ENCODE measurements around the gene PRRG2. TPM values are rescaled to one million over a fixed set of nuclear protein-coding genes. Genes with fewer than 3 reads are reported as not detected.

The PRRG2 gene
- total RNA-seq, 3 donors from 2014 or later: 0.32 to 16.1 (median 10.2) TPM

DNA sequence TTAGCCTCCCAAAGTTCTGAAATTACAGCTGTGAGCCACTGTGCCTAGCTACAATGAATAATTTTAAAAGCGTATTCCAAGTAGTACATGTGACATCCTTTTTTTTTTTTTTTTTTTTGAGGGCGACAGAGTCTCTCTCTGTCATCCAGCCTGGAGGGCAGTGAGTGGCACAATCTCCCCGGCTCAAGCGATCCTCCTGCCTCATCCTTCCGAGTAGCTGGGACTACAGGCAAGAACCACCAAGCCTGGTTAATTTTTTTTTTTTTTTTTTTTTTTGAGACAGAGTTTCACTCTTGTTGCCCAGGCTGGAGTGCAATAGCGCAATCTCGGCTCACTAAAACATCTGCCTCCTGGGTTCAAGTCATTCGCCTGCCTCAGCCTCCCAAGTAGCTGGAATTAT lies 6.1 kb downstream of the PRRG2 start:
- Histone ChIP-seq H3K4me3 (no peak overlapping the region), H3K27me3 (no peaks in the 10 kb centered on the region), H3K36me3 (no peaks in the 10 kb centered on the region), H3K4me1 (no peaks in the 10 kb centered on the region), H3K9me3 (no peaks in the 10 kb centered on the region), H3K27ac (no peak overlapping the region)
- no peak for DNase-seq (ENCODE audit: low spot score in 2 of 2)
- intact Hi-C loops (cut with DNase I; ENCODE audit: low total_unique reads): no loop called here
- no peak for TF ChIP-seq POLR2AphosphoS5 (IDR thresholded peaks at IDR 0.05)

DNA sequence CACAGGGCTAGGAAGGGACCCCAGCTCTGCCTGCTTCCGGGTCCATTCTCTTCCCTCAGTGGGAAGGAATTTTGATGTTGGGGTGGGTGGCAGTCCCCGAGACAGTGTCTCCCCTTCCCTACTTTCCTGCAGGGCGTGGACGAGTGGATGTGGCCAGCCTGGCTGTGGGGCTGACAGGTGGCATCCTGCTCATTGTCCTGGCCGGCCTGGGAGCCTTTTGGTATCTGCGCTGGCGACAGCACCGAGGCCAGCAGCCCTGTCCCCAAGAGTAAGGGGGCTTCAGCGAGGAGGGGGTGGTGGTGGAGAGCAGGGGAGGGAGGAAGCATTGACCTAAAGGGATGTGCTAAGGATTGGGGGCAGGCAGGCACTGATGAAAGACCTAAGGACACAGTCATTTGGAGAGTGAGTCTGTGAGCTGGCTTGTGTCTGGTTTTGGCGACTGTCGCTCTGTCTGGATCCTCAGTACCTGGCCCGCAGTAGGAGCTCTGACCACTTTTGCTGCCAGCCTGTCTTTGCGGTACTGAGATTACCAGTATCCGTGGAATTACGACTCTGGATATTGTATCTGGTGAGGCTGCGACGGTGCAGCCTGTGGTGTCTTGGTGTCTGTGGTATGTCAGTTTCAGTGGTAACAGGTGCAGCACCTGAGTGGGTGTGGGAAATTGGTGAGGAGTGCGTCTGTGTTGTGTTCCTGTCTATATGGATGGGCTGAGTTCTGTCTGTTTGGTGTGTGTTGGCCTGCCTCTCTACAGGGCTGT lies 7.4 kb downstream of the PRRG2 start:
- Histone ChIP-seq H3K27ac (no peak overlapping the region), H3K9me3 (no peaks in the 10 kb centered on the region), H3K27me3 (no peaks in the 10 kb centered on the region), H3K4me1 (peaks cover 4 to 6% of the 10 kb centered on the region in 2 donors), H3K4me3 (no peak overlapping the region), H3K36me3 (no peaks in the 10 kb centered on the region)
- TF ChIP-seq, protein P1, sequence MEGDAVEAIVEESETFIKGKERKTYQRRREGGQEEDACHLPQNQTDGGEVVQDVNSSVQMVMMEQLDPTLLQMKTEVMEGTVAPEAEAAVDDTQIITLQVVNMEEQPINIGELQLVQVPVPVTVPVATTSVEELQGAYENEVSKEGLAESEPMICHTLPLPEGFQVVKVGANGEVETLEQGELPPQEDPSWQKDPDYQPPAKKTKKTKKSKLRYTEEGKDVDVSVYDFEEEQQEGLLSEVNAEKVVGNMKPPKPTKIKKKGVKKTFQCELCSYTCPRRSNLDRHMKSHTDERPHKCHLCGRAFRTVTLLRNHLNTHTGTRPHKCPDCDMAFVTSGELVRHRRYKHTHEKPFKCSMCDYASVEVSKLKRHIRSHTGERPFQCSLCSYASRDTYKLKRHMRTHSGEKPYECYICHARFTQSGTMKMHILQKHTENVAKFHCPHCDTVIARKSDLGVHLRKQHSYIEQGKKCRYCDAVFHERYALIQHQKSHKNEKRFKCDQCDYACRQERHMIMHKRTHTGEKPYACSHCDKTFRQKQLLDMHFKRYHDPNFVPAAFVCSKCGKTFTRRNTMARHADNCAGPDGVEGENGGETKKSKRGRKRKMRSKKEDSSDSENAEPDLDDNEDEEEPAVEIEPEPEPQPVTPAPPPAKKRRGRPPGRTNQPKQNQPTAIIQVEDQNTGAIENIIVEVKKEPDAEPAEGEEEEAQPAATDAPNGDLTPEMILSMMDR (IDR thresholded peaks at IDR 0.05): no peak
- DNase-seq (ENCODE audit: low spot score in 2 of 2): no peak
- intact Hi-C loops (cut with DNase I; ENCODE audit: low total_unique reads): no loop called here

DNA sequence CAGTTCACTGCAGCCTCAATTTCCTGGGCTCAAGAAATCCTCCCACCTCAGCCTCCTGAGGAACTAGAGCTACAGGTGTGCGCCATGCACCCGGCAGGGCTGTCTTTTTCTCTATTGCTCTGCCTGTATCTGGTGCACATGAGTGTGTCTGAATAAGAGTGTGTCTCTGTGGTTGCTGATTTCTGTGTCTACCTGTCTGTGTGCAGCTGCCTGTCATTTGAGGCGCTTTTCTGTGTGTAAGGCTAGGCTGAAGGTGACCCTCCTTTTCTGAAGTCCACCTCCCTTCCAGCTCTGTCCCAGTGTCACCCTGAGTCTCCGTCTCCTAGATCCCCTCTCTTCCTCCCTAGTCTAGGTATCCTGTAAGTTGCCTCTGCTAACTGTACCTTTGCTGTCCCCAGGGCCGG lies 8.4 kb downstream of the PRRG2 start:
- Histone ChIP-seq H3K4me1 (peaks cover 4 to 6% of the 10 kb centered on the region in 2 donors), H3K27me3 (no peaks in the 10 kb centered on the region), H3K27ac (peak overlapping the region; percentile 81 to 93), H3K4me3 (peak overlapping the region in 2 of 3 donors; percentile 67 to 77), H3K36me3 (peaks cover 5% of the 10 kb centered on the region), H3K9me3 (no peaks in the 10 kb centered on the region)
- intact Hi-C loops (cut with DNase I; ENCODE audit: low total_unique reads): no loop called here
- DNase-seq (ENCODE audit: low spot score in 2 of 2): no peak
- no peak for TF ChIP-seq POLR2AphosphoS5 (IDR thresholded peaks at IDR 0.05)
- TF ChIP-seq, protein P1 (IDR thresholded peaks at IDR 0.05): no peak
- TF ChIP-seq POLR2A (IDR thresholded peaks at IDR 0.05): no peak

DNA sequence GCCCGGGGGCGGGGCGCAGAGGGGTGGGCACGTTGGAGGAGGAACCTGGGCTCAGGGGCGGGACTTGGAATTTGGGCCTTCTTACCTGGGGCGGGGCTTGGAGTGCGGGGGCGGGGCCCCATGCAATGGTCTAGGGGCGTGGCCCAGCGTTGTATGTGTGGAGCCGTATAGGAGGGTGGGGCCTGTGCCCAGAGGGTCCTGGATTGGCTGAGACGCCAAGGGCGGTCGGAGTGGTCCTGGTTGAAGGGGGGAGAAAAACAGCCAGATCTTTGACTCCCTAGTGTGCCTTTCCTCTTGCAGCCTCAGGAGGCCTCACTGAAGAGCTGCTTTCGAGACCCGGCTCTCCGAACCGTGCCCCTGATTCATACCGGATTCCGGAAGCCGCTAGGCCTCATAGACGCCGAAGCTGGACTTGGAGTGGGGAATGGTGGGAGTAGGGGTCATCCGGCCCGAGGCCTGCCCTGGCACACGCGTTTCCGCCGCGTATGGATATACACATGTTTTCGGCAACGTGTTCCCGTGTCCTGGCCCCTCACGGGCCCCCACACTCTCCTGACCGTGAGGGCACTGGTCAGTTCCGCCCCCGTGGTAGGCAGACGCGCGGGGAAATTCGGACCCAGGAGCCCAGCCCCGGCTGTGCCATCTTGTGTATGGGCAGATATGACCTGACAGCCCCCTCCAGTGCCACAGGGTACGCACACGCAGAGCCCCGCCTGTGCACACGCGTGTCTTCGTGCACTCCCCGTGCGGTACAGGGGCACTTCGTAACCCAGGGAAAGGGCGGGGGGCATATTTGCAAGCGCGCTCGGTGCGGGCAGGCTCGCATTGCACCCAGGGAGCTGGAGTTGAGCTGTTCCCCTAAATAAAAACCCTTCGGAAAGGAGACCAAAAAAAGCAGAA lies 9.2 kb downstream of the PRRG2 start:
- peak; percentile 97 to 98 for DNase-seq (ENCODE audit: low spot score in 2 of 2)
- H3K4me1 ChIP-seq: peaks cover 4 to 6% of the 10 kb centered on the region in 2 donors

DNA sequence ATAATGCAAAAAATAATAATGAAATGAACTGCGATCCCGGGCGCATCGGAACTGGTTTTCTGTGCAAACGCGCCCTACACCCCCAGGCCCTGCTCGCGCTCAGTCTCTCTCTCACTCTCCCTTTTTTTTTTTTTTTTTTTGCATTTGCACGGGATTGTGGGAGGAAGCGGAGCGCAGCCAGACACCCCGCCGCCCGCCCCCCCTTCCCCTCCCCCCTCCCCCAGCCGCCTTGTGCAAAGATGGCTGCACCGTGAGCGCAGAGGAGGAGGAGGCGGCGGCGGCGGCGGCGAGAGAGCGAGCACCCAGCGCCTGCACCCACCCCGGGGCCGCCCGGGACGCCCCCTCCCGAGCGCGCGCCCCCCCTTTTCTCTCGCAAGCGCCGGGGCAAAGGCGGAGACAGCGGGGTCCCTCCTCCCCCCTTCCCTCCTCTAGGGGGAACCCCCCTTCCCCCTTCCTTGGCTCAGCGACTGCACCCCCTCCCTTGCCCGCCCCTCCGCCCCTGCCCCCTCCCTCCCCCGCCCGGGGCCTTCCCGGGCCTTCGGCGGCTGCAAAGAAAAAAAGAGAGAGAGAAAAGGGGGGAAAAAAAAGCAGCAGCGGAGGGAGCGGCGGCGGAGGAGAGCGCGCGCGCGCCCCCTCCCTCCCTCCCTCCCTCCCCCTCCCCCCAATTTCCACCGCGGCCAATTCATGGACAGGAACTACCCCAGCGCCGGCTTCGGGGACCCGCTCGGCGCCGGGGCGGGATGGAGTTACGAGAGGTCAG lies 10.0 kb downstream of the PRRG2 start, which contains the start of gene PRR12:
PRR12 (plus strand) TSS at position 212 of the 760 bp plus-strand sequence; CDS start at position 685, 473 bp downstream.
- intact Hi-C loops (cut with DNase I; ENCODE audit: low total_unique reads): no loop called here
- Histone ChIP-seq H3K9me3 (no peaks in the 10 kb centered on the region), H3K27me3 (no peaks in the 10 kb centered on the region), H3K4me1 (peaks cover 4 to 6% of the 10 kb centered on the region in 2 donors), H3K36me3 (peaks cover 5% of the 10 kb centered on the region), H3K27ac (peak within 1 kb of the TSS; percentile 81 to 93), H3K4me3 (peak within 1 kb of the TSS; percentile 67 to 93 (median 77))
- TF ChIP-seq POLR2A (IDR thresholded peaks at IDR 0.05) (no peak), POLR2AphosphoS5 (IDR thresholded peaks at IDR 0.05) (no peak)
- TF ChIP-seq, protein P1 (IDR thresholded peaks at IDR 0.05): no peak
- DNase-seq (ENCODE audit: low spot score in 2 of 2): peak in 1 of 2 donors; percentile 49

More for the DNA sequence above, 9.2 kb downstream of the PRRG2 start:
- Histone ChIP-seq H3K9me3 (no peaks in the 10 kb centered on the region), H3K27ac (peak overlapping the region; percentile 81 to 93), H3K36me3 (peaks cover 5% of the 10 kb centered on the region), H3K27me3 (no peaks in the 10 kb centered on the region), H3K4me3 (peak overlapping the region; percentile 67 to 93 (median 77))
- intact Hi-C loops (cut with DNase I; ENCODE audit: low total_unique reads): no loop called here
- TF ChIP-seq POLR2AphosphoS5 (IDR thresholded peaks at IDR 0.05) (peak in 2 of 3 donors; percentile 22 to 24), POLR2A (IDR thresholded peaks at IDR 0.05) (no peak)
